HG02588 (cell line): ENCODE measurements around the gene CALCOCO1.

Experiments used
- ATAC-seq: cut with Tn5 transposase; IDR thresholded peaks from one replicate; pipeline ENCODE4 v1.9.1; 2021; ENCODE audit warnings: mild to moderate bottlenecking, moderate library complexity; ENCODE audit not compliant: unreplicated experiment

The CALCOCO1 gene

GRCh38 chr12:53752621-53753020, 25.4 kb upstream of the CALCOCO1 start:
- no peak for ATAC-seq

- ATAC-seq = no peak
Observed at GRCh38 chr12:53752192-53752601, 24.9 kb upstream of the CALCOCO1 start.

GRCh38 chr12:53751336-53752191, 24.3 kb upstream of the CALCOCO1 start, which contains the start of gene CISTR:
Gene CISTR (minus strand): TSS chr12:53751979.
- peak; percentile 34 for ATAC-seq

GRCh38 chr12:53750812-53751335, 23.6 kb upstream of the CALCOCO1 start:
- peak; percentile 29 for ATAC-seq

GRCh38 chr12:53749986-53750811, 22.9 kb upstream of the CALCOCO1 start:
- ATAC-seq = no peak

GRCh38 chr12:53748072-53748840, 21.0 kb upstream of the CALCOCO1 start:
- ATAC-seq = no peak

- no peak for ATAC-seq
Observed at GRCh38 chr12:53747095-53747494, 19.8 kb upstream of the CALCOCO1 start.

- no peak for ATAC-seq
Observed at GRCh38 chr12:53746592-53747092, 19.4 kb upstream of the CALCOCO1 start.

- ATAC-seq = no peak
Observed at GRCh38 chr12:53744751-53745150, 17.5 kb upstream of the CALCOCO1 start.

- ATAC-seq = no peak
Observed at GRCh38 chr12:53744130-53744441, 16.8 kb upstream of the CALCOCO1 start.

GRCh38 chr12:53743266-53744129, 16.2 kb upstream of the CALCOCO1 start:
- no peak for ATAC-seq

- ATAC-seq = no peak
Observed at GRCh38 chr12:53740130-53740491, 12.9 kb upstream of the CALCOCO1 start.

GRCh38 chr12:53739214-53740129, 12.2 kb upstream of the CALCOCO1 start:
- no peak for ATAC-seq

- no peak for ATAC-seq
Observed at GRCh38 chr12:53738406-53739213, 11.4 kb upstream of the CALCOCO1 start.

GRCh38 chr12:53737951-53738405, 10.7 kb upstream of the CALCOCO1 start:
- no peak for ATAC-seq

- ATAC-seq = no peak
Observed at GRCh38 chr12:53737093-53737808, 10.0 kb upstream of the CALCOCO1 start.

GRCh38 chr12:53736592-53736991, 9.3 kb upstream of the CALCOCO1 start:
- no peak for ATAC-seq
